Erythroblast (primary cell): ENCODE measurements around the gene RNF212B.
A peak's percentile ranks its signal among the peaks of the same experiment; 100 is the strongest.

Source experiments
- DNase-seq, 2 experiments: peaks; one replicate each; lab custom pipeline; 2025; lab: John Stamatoyannopoulos, UW
- GATA1 ChIP-seq: IDR thresholded peaks from 2 replicates; pipeline ENCODE4 v1.6.1; 2011; ENCODE audit warnings: low read depth, mild to moderate bottlenecking, control low read depth, low read length, moderate library complexity
- POLR2A ChIP-seq: IDR thresholded peaks from 2 replicates; pipeline ENCODE4 v1.6.1; 2011; ENCODE audit warnings: mild to moderate bottlenecking, low read length

Gene RNF212B

DNA sequence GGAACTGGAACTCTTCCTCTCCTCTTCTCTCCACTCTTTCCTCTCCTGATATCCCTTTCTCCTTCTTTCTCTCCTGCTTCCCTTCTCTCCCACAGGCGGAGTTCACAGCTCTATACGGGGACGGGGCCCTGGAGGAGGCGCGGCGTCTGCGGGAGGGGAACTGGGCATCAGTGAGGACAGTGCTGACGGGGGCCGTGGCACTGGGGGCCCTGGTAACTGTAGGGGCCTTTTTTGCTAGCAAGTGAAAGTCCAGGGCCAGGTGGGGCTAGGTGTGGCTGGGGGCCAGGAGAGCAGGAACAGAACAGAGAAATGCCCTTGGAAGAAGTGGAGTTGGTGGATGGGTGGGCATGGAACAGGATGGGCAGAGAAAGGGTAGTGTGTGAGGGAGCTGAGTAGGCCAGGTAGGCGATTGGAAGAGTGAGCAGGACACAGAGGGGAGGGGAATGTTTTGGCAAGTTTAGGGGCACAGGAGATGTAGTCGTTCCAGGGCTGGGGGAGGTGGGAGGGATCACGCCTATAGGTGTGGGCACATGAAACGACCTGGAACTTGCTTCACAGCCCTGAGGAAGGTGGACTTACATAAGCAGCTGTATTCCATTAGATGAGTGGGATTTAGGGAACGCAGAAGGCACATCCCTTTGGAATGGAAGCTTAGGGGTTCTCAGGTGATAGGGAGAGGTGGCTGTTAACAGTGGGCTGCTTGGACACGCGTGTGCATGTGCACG, 71.1 kb downstream of the RNF212B start:
- no peak for TF ChIP-seq GATA1
- TF ChIP-seq POLR2A = no peak
- DNase-seq = no peak

DNA sequence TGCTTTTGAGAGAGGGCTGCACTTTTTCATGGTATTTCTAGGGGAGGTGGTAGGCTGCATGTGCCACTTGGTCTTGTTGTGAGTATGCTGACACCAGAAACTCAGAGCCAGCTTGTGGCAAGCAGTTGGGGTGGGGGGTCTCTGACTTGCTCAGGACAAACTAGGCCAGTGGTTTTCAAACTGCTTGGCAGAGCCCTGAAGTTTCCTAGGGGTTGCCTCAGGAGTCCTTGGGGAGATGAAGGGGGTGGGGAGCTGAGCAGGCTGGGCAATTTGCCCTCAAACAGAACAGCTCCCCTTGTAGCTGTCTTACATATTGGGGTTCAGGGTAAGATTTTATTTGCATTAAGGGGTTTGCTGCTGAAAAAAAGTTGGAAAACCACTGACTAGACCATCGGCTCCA, 72.8 kb downstream of the RNF212B start:
- TF ChIP-seq POLR2A (no peak), GATA1 (no peak)
- no peak for DNase-seq

DNA sequence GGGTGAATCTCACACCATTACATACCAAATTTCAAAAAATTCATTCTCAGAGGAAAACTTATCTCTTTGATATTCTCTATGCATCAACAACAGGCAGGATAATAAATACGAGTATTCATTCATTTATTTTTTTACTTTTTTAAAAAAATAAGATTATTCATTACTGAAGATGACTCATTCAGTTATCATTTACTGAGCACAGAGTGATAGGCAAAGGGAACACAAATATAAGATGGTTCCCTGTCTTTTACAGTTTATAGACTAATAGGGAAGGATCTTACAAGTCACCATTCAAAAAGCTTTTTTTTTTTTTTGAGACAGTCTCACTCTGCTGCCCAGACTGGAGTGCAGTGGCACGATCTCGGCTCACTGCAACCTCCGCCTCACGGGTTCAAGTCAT, 78.6 kb downstream of the RNF212B start:
- DNase-seq = no peak
- TF ChIP-seq GATA1 (no peak), POLR2A (no peak)

DNA sequence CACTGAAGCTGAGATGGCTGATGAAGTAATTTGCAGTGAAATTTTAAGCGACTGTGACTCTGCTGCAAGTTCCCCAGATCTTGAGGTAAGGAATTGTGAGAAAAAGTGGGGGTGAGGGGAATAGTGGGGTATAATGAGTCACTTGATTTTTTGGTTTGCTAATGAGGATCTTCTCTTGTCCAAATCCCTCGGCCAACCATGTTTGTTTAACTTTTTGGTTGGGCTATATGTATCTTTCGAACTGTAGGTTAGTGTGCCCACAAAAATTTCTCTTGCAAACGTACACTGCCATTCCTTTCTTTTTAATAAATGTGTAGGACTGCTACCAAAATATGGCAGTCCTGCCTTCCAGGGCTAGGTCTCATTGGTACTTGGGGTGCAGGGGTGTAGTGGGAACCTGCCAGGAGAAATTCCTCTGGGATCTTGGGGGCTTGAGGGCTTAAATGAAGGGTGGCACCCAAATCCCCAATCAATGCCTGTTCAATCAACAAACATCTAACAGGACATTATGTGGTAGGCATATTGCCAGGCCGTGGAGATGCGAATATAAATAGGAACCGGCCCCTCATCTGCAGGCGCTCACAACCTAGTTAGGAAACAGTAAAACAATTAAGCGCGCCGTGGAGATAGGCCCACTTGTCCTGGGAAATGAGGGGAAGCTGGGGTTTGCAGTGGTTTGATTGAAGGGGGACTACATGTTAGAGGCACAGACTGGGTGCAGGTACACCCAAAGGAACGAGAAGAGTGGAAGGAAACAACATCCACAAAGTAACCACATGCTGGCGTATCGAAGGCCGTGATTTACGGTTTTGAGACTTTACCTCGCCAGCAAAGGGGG, 82.2 kb downstream of the RNF212B start:
- DNase-seq = no peak
- TF ChIP-seq POLR2A (no peak), GATA1 (no peak)

DNA sequence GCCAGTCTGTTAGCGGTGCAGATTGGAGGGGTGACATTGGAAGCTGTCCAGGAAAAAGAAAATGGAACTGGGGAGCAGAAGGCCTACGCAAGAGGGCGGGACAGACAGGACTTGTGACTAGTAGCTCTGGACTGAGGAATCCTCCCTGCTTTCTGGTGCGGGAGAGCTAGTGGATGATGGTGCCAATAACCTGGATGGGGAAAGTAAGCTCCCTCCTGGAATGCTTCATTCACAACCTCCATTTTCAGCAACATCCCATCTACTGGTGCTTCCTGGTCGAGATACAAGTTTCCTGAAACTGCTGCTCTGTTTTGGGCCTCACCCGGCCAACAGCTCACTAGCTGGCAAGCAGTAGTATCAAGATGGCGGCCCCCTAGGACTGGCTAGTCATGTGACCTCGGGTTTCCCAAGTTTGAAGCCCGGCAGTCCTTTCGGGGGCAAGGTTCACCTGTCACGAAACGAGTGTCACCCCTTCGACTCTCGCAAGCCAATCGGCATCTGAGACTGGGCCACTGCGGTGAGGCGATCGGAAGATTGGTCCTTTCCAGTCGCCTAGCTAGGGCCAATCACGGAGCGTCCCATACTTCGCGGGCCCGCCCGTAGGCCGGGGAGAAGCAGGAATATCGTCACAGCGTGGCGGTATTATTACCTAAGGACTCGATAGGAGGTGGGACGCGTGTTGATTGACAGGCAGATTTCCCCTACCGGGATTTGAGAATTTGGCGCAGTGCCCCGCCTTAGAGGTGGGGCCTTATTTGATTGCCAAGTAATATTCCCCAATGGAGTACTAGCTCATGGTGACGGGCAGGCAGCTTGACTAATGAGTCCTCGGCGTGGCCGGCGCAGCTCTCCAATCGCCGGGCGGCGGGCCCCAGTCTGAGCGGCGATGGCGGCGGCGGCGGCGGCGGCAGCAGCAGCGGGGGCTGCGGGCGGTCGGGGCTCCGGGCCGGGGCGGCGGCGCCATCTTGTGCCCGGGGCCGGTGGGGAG, 83.1 kb downstream of the RNF212B start, which contains the start of gene PABPN1:
Gene PABPN1, plus strand, starts transcription at position 874 of the 988 bp plus-strand sequence. Its CDS starts 13 bp downstream, at position 887.
- no peak for TF ChIP-seq GATA1
- peak; percentile 88 for TF ChIP-seq POLR2A
- peak; percentile 100 for DNase-seq

DNA sequence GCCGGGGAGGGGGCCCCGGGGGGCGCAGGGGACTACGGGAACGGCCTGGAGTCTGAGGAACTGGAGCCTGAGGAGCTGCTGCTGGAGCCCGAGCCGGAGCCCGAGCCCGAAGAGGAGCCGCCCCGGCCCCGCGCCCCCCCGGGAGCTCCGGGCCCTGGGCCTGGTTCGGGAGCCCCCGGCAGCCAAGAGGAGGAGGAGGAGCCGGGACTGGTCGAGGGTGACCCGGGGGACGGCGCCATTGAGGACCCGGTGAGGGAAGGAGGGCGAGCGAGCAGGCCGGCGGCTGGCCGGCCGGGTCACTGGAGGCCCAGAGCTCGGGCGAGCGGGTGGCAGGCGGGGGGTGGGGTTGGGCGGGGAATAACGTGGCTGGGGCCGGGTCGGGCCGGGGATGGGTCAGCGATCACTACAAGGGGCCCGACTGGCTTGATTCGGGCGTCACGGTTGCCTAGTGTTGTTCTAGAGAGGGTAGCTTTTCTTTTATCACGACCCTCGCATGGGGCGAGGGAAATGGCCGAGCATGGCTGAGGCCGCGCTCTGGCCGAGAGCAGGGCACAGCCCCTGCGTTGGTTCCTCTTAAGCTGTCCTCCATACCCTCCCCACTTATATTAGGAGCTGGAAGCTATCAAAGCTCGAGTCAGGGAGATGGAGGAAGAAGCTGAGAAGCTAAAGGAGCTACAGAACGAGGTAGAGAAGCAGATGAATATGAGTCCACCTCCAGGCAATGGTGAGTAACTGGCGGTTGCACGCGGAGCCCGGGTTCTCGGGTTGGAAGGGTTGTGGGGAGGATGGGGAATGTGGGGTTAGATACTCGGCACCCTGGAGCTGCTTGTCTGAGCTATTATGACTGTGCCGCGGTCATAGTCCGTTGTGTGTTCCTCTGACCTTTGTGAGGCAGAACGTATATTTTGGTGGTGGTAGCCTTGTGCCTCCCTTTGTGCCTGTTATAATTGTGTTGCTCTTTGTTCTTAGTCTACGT, 84.1 kb downstream of the RNF212B start:
- TF ChIP-seq GATA1 = no peak
- TF ChIP-seq POLR2A = peak; percentile 52
- peak; percentile 67 to 76 for DNase-seq
